Transverse colon (tissue), 3 donors: ENCODE data around the gene GSK3B.

Source experiments
- CTCF ChIP-seq, 5 experiments: fragments of 200-600 bp in 3 of 5; fragments of 450-650 bp in 2 of 5; sonication (generic) in 3 of 5; IDR thresholded peaks; 1 replicate in 2 of 5; 2 replicates in 3 of 5; pipeline ENCODE4 v1.5.1; 2016 to 2017; ENCODE audit warnings: antibody characterized with exemption in 5 of 5, inconsistent platforms in 3 of 5, mild to moderate bottlenecking in 2 of 5, moderate library complexity in 1 of 5
- EP300 ChIP-seq: sonication (generic); formaldehyde crosslinking; IDR thresholded peaks from one replicate; pipeline ENCODE4 v1.6.1; 2017; ENCODE audit warnings: antibody characterized with exemption, low read depth
- POLR2A ChIP-seq: fragments of 450-650 bp; IDR thresholded peaks from one replicate; pipeline ENCODE4 v1.6.1; 2016; ENCODE audit warnings: antibody characterized with exemption, mild to moderate bottlenecking, moderate library complexity

GRCh38 chr3:119964294-119964693 lies 130.0 kb downstream of the GSK3B start:
- no peak for TF ChIP-seq CTCF (IDR thresholded peaks at IDR 0.05)
- TF ChIP-seq POLR2A = no peak
- no peak for TF ChIP-seq EP300
